ENCODE data around the gene FMNL2. TPM values are rescaled to one million over a fixed set of nuclear protein-coding genes. Genes with fewer than 3 reads are reported as not detected.

Gene FMNL2
- total RNA-seq, 1 donor from 2014 or later: 41.7 TPM

GRCh38 chr2:152440460-152440859 lies 105.5 kb downstream of the FMNL2 start:
- Mint-ChIP-seq H3K36me3 (ENCODE audit: low read depth, unreplicated experiment) (peaks cover 10% of the 10 kb centered on the region), H3K4me1 (ENCODE audit: unreplicated experiment) (peaks cover 18% of the 10 kb centered on the region), H3K27me3 (ENCODE audit: unreplicated experiment) (peaks cover 3% of the 10 kb centered on the region), H3K27ac (ENCODE audit: unreplicated experiment) (no peak overlapping the region), H3K9me3 (ENCODE audit: unreplicated experiment) (no peaks in the 10 kb centered on the region), H3K4me3 (ENCODE audit: unreplicated experiment) (no peak overlapping the region)
- DNase-seq (ENCODE audit: low spot score): no peak
- TF ChIP-seq CTCF (IDR thresholded peaks at IDR 0.05; ENCODE audit: unreplicated experiment): no peak

- no peak for TF ChIP-seq CTCF (IDR thresholded peaks at IDR 0.05; ENCODE audit: unreplicated experiment)
- Mint-ChIP-seq H3K27me3 (ENCODE audit: unreplicated experiment) (peaks cover 3% of the 10 kb centered on the region), H3K9me3 (ENCODE audit: unreplicated experiment) (no peaks in the 10 kb centered on the region), H3K4me1 (ENCODE audit: unreplicated experiment) (peaks cover 25% of the 10 kb centered on the region), H3K36me3 (ENCODE audit: low read depth, unreplicated experiment) (peaks cover 10% of the 10 kb centered on the region), H3K4me3 (ENCODE audit: unreplicated experiment) (no peak overlapping the region), H3K27ac (ENCODE audit: unreplicated experiment) (peak overlapping the region; percentile 16)
- no peak for DNase-seq (ENCODE audit: low spot score)
Measured at GRCh38 chr2:152441961-152442360, 107.0 kb downstream of the FMNL2 start.

GRCh38 chr2:152443771-152444170 lies 108.8 kb downstream of the FMNL2 start:
- no peak overlapping the region for H3K27ac Mint-ChIP-seq (ENCODE audit: unreplicated experiment)
- H3K27me3 Mint-ChIP-seq (ENCODE audit: unreplicated experiment): peaks cover 5% of the 10 kb centered on the region
- DNase-seq (ENCODE audit: low spot score): no peak
- no peaks in the 10 kb centered on the region for H3K9me3 Mint-ChIP-seq (ENCODE audit: unreplicated experiment)
- peaks cover 10% of the 10 kb centered on the region for H3K36me3 Mint-ChIP-seq (ENCODE audit: low read depth, unreplicated experiment)
- peaks cover 30% of the 10 kb centered on the region for H3K4me1 Mint-ChIP-seq (ENCODE audit: unreplicated experiment)
- no peak overlapping the region for H3K4me3 Mint-ChIP-seq (ENCODE audit: unreplicated experiment)
- no peak for TF ChIP-seq CTCF (IDR thresholded peaks at IDR 0.05; ENCODE audit: unreplicated experiment)

GRCh38 chr2:152444448-152444847 lies 109.5 kb downstream of the FMNL2 start:
- Mint-ChIP-seq H3K9me3 (ENCODE audit: unreplicated experiment) (no peaks in the 10 kb centered on the region), H3K4me1 (ENCODE audit: unreplicated experiment) (peaks cover 30% of the 10 kb centered on the region), H3K36me3 (ENCODE audit: low read depth, unreplicated experiment) (peaks cover 10% of the 10 kb centered on the region), H3K27me3 (ENCODE audit: unreplicated experiment) (peaks cover 5% of the 10 kb centered on the region), H3K4me3 (ENCODE audit: unreplicated experiment) (no peak overlapping the region), H3K27ac (ENCODE audit: unreplicated experiment) (no peak overlapping the region)
- no peak for DNase-seq (ENCODE audit: low spot score)
- no peak for TF ChIP-seq CTCF (IDR thresholded peaks at IDR 0.05; ENCODE audit: unreplicated experiment)

GRCh38 chr2:152445375-152445774 lies 110.4 kb downstream of the FMNL2 start:
- H3K4me1 Mint-ChIP-seq (ENCODE audit: unreplicated experiment): peaks cover 29% of the 10 kb centered on the region
- no peak overlapping the region for H3K27ac Mint-ChIP-seq (ENCODE audit: unreplicated experiment)
- H3K9me3 Mint-ChIP-seq (ENCODE audit: unreplicated experiment): no peaks in the 10 kb centered on the region
- peaks cover 10% of the 10 kb centered on the region for H3K36me3 Mint-ChIP-seq (ENCODE audit: low read depth, unreplicated experiment)
- no peak overlapping the region for H3K4me3 Mint-ChIP-seq (ENCODE audit: unreplicated experiment)
- no peak for DNase-seq (ENCODE audit: low spot score)
- no peak for TF ChIP-seq CTCF (IDR thresholded peaks at IDR 0.05; ENCODE audit: unreplicated experiment)
- peaks cover 5% of the 10 kb centered on the region for H3K27me3 Mint-ChIP-seq (ENCODE audit: unreplicated experiment)

Data from endothelial cell (in vitro differentiated cells).